ENCODE data around the gene CLEC9A.

CLEC9A gene

GRCh38 chr12:10101648-10102220 is 71.3 kb downstream of the CLEC9A start:
- in situ Hi-C loops (cut with MboI; ENCODE audit: low sequenced_read_pairs): no loop called here

GRCh38 chr12:10102322-10102721 is 71.8 kb downstream of the CLEC9A start:
- in situ Hi-C loops (cut with MboI; ENCODE audit: low sequenced_read_pairs): no loop called here

- in situ Hi-C loops (cut with MboI; ENCODE audit: low sequenced_read_pairs): no loop called here
Observed at GRCh38 chr12:10110256-10110844, 79.9 kb downstream of the CLEC9A start.

GRCh38 chr12:10111451-10111850 is 81.0 kb downstream of the CLEC9A start:
- in situ Hi-C loops (cut with MboI; ENCODE audit: low sequenced_read_pairs): no loop called here

- in situ Hi-C loops (cut with MboI; ENCODE audit: low sequenced_read_pairs): no loop called here
Observed at GRCh38 chr12:10113075-10113474, 82.6 kb downstream of the CLEC9A start.

- in situ Hi-C loops (cut with MboI; ENCODE audit: low sequenced_read_pairs): no loop called here
Observed at GRCh38 chr12:10113920-10114319, 83.4 kb downstream of the CLEC9A start.

- in situ Hi-C loops (cut with MboI; ENCODE audit: low sequenced_read_pairs): no loop called here
Observed at GRCh38 chr12:10115311-10115710, 84.8 kb downstream of the CLEC9A start.

All from hTERT RPE-1 (cell line).